Ramos (cell line): ENCODE measurements around the gene NEDD8.

Source experiments
- in situ Hi-C: fragments of 300-500 bp; cut with MboI; formaldehyde crosslinking; loops from one replicate; pipeline ENCODE4 v1.14.3; 2022; ENCODE audit warnings: low sequenced_read_pairs; ENCODE audit not compliant: unreplicated experiment

Gene NEDD8

DNA sequence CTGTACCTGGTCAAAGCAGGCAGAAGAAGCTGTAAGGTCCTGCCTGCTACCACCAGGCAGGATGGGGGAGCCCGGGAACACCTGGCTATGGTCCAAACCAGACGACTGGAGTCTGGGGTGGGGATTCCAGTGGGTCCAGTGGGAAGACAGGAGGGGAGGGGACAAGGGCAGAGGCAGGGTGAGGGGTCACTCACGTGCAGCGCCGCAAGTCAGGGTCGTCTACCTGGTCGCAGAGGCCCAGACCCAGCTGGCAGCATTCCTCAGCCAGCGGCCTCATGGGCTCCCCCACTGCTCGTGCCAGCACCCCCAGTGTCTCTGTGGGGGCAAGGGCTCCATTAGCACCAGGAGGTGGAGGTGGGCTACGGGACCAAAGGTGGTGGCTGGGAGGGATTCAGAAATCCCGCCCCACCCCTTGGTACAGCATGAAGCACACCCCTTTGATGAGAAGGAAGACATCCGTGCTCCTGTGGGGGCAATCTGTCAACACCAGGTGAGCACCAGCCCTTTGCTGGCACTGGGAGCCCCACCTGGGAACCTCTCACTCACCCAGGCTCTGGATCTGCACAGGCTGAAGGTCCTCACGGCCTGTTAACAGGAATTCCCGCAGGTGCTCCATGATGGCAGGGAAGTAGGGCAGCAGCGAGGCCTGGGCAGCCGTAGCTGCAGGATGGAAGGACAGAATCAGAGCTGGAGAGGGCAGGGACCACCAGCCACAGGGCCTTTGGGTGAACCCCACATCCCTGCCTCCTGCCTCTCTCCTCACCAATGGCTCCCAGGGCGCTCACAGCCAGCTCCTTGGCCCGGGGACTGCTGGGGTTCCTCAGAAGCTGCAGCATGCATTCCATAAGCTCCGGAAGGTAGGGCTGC lies 47.8 kb downstream of the NEDD8 start:
- in situ Hi-C loops = no loop called here

DNA sequence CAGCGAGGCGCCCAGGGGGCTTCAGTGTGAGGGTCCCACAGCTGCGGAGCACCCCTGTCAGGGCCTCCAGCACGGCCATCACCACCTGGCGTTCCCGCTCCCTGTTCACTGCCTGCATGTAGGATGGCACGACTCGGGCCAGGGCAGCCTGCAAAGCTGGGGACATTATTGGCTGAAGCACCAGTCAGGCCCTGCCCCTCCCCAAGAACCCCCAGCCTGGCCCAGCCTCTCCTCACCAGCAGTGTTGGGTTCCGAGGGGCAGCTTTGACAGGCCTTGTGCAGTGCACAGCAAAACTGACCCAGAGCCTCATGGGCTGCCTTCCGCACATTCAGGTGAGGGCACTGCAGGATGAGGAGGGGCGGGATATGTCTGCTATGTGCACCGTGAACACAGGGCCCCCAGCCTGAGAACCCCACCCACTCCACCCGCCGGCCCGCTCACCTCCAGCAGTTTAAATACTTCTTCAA lies 49.1 kb downstream of the NEDD8 start:
- in situ Hi-C loops = no loop called here

DNA sequence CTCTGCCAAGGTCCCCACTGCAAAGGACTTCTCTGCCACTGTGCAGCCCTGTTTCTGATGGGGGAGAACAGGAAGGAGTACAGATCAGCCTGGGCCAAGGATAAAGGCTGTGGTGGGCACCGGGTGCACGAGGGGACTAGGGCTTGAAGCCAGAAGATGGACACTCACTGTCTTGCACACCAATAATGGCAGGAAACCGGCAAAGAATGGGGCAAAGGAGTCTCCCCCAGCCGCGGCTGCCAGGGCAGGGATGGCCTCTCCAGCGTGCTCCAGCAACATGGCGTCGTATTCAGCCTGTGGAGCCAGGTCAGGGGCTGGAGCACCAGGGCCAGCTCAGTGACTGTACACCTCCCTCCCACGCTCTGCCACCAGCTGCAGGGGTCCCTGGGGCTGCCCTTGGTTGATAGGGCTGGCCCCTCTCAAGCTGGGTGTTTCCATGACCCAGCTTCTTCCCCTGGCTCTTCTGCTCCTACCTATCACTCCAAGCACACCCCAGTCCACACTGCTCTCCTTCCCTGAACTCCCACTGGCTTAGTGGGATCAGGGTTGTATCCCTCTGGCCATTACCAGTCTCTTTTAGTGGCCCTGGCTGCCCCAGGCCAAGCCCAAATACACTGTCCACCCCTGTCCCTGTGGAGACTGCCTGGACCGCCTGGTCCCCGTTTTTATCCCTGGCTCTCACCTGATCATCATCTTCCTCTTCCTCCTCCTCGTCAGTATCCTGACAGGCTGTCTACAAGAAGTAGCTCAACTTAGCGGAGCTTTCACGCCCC lies 49.9 kb downstream of the NEDD8 start:
- in situ Hi-C loops = no loop called here

DNA sequence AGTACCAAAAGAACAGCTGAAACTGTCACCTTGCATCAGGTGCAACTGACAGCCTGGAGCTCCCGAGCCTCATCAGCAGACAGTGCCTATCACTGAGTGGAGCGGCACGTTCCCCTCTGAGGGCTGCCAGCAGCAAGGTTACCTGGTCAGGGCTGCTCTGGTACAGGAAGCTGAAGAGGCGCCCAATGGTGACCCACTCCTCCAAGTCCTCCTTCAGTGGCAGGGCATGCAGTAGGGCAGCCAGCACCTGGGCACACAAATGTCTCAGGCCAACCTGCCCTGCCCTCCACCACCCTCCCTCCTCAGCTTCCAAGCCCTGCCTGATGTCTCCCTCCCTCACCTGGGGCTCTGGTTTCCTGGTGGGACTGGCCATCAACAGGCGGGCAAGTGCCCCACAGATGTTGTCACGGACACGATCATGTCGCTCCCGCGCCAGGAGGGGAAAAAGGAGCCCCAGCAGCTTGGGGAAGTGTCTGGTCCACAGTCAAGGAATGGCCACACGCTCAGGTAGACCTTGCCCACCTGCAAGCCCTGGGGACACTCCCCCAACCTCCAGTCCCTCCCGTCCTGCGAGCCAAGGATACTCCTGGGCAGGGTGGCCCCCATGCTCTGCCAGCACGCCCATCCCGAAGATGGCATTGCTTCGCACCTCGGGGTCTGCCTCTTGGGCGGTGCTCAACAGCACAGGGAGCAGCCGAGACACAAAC lies 50.6 kb downstream of the NEDD8 start:
- in situ Hi-C loops = no loop called here

DNA sequence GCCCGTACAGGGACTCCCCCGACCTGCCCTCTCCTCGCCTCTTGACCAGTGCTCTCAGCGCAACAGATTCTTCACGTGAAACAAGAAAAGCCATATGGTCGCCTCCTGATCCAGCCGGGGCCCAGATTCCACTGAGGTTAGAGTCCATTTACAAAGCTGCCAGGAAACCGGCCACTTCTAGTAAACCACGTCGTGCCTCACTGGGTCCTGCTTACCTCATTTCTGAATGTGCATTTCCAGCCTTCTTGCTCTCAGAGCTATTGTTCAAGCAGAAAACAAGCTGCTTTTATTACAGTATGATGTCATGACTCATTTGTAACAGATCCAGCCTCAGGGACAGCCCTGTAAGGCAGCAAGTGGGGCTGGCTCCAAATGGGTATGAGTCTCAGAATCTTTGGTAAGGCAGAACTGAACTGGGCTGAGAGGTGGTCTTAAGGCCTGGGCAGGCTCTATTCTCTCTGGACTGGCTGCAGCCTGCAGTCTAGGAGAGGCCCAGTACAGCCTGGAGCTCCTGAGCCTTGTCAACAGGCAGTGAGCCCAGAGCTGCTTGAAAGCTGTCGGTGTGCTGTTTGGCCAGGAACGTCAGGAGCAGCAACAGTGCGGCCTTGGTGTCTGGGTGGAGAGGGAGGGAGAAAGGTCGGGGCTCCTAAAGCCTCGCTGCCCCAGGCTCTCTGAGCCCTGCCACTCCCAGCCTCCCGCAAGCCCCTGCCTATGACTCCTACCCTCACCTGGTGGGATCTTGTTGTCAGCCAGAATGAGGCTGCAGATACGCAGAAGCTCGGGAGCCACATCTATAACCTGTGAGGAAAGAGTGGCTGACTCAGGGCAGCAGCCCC lies 52.0 kb downstream of the NEDD8 start:
- in situ Hi-C loops = no loop called here

DNA sequence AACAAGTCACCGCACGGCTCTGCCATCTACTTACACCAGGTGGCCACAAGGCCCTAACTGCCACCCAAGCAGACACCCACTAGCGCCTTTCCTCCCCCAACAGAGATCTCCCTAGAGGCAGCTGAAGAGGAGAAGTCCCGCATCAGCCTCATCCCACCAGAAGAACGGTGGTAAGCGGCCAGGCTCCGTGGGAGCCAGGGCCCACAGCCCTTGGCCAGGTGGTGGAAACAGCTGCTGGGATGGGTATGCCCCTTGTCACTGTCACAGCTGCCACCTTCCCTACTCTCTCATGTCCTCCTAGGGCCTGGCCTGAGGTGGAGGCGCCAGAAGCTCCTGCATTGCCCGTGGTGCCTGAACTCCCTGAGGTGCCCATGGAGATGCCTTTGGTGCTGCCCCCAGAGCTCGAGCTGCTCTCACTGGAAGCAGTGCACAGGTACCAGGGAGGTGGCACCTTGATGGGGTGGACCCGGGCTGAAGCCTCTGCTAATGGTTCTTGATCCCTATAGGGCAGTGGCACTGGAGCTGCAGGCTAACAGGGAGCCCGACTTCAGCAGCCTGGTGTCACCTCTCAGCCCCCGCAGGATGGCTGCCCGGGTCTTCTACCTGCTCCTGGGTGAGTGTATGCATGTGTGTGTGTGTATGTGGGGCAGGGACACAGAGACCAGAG lies 52.7 kb downstream of the NEDD8 start:
- in situ Hi-C loops = no loop called here

DNA sequence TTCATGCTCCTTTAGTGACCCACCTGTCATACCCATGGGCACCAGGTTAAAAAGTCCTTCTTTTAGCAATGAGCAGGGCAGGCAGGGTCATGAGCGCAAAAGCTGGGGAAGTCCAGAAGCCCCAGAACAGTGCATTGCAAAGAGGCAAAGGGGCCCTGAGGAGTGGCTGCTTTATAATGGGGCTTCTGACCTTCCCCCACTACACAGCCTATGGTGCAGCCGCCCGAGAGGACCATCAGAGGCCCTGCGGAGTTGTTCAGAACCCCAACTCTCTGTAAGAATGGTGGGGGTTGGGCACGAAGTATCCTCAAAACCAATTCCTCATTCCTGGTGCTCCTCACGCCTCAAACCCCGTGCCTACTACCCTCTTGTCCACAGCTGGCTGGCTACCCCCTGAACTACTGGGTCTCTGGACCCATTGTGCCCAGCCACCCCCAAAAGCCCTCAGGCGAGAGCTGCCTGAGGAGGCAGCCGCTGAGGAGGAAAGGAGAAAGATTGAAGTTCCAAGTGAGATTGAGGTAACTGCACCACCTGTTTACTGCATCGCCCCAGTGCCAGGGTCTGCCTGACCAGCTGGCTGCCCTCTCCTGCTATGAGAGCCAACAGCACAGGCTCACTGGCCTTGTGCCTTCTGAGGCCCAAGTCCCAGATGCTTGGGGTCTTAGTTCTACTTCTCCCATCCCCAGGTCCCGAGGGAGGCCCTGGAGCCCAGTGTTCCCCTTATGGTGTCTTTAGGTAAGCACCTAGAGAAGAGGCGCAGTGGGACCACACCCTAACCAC lies 53.6 kb downstream of the NEDD8 start:
- in situ Hi-C loops = no loop called here

DNA sequence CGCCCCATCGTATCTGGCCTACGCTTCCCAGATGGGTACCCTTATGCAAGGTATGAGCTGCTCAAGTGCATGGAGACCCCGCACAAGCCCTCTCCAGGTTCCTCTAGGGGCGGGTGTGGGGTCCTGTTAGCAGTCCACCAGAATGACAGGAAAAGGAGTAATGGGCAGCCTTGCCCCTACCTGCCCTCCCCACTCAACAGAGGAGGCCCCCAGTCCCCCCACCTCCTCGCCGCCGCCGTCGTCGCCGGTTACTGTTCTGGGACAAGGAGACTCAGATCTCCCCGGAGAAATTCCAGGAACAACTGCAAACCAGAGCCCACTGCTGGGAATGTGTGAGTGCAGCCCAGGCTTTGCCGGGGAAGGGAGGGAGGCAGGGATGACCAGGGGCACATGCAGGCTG lies 54.3 kb downstream of the NEDD8 start:
- in situ Hi-C loops = no loop called here

DNA sequence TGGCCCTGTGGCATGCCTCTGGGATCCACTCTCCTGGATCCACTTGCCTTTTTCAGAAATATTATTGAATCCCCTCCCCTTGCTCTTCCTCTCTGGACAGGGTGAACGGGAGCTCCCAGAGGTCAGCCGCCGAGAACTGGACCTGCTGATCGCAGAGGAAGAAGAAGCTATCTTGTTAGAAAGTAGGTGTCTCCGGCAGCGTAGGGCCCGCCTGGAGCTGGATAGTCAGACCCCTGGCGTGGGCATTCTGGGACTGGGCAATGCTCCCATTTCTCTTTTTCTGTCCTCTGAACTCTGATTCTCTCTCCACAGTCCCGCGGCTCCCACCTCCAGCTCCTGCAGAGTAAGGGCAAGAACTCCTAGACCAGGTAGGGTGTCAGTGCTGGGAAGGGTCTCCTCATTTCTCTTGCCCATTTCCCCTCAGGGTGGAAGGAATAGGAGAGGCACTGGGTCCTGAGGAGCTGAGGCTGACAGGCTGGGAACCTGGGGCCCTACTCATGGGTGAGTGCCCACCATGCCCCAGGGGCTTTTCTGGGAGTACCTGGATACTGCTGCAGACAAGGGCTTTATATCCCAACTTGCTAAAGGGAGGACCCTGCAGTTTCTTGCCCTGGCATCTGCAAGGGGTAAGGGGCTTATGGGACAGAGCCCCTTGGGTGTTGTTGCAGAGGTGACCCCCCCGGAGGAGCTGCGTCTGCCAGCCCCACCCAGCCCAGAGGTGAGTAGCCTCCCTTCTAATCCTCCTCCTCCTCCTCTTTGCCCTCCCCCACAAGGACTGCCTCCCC lies 54.9 kb downstream of the NEDD8 start:
- in situ Hi-C loops = no loop called here

DNA sequence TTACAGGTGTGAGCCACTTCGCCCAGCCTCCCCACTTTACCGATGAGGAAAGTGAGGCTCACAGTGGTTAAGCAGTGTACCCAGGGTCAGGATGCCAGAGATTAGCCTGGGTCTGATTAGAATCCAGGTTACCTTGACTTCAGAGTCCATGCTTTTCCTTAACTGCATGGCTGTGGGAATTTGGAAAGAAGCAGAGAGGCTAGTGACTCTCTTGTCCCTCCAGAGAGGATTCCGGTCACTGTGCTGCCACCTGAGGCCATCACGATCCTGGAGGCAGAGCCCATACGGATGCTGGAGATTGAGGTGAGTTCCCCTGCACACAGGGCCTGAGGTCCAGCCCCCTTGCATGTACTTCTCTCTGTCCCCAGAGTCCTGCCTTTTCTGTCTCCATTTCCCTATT lies 55.6 kb downstream of the NEDD8 start:
- in situ Hi-C loops = no loop called here

DNA sequence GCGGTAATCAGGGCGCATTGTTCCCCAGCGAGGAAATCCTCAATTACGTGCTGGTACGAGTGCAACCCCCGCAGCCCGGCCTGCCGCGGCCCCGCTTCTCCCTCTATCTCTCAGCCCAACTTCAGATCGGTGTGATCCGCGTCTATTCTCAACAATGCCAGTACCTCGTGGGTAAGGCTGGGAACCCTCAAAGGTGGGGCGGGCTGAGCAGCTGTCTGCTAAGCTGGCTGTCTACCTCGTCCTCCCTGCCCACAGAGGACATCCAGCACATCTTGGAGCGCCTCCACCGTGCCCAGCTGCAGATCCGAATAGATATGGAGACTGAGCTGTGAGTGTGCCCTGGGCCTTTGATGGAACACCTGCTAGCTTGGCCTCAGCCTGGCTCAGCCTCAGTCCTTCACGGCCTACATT lies 59.3 kb downstream of the NEDD8 start:
- in situ Hi-C loops = loop anchor here (25.0 kb wide), 1 partner anchor 861 kb away; the partner anchor contains the start of genes BCL2L2, PABPN1 and PPP1R3E

DNA sequence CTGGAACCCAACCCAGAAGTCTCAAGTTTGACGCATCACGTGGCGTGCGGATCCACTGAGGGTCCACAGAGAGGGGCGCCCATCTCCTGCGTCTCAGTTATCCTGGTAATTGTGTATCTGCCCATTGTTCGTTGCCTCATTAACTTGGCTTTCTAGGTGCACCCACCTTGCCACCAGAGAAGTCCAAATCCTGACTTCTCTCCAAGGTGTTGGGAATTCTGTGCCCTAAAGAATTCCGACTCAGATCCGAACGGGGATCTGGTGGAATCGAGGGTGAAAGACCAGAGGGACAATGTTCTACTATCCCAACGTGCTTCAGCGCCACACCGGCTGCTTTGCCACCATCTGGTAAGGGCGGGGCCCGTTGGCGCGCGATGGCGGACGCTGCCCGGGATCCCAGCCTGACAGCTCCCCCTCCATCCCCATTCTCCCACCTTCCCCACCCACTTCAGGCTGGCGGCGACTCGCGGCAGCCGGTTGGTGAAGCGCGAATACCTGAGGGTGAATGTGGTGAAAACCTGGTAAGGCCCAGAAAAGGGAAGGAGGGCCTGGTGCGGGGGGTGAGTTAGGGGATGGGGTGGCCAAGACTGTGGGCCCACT lies 59.8 kb downstream of the NEDD8 start:
- in situ Hi-C loops = loop anchor here (25.0 kb wide), 1 partner anchor 860 kb away; the partner anchor contains the start of genes BCL2L2, PABPN1 and PPP1R3E

DNA sequence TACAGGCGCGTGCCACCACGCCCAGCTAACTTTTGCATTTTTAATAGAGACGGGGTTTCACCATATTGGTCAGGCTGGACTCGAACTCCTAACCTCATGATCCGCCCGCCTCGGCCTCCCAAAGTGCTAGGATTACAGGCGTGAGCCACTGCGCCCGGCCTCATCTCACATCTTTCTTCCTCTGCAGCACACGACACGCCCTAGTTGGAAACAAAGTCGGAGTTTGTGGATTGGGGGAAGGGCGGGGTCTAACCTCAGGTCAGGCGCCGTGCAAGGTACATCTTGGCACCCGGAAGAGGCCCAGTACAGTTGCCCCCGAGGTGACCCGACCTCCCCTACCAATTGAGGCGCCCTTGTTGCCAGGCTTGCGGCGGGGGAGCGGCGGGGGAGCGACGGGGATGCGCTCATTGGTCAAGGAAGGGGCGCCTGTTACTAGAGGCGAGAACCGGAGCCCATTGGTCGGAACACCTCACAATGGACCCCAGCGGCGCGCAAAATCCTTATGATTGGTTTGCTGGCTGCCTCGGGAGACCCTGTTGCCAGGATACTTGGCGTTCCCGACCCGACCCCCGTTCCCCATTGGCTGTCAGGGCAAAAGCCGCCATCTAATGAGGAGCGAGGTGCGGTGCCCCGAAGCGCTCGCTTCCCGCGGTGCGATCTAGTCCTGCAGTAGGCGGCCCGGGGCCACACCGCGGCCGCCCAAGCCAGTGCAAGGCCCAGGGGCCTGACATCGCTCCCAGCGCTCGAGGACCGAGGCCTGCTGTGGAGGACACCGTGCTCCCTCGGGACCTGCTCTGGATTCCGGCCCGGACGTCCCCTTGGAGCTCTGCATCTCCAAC lies 60.5 kb downstream of the NEDD8 start, which contains the start of gene REC8:
Gene REC8 (plus strand): TSS at position 659 of the 839 bp plus-strand sequence. CDS start 473 bp downstream, outside the sequence.
- in situ Hi-C loops = loop anchor here (25.0 kb wide), 1 partner anchor 859 kb away; the partner anchor contains the start of genes BCL2L2, PABPN1 and PPP1R3E

DNA sequence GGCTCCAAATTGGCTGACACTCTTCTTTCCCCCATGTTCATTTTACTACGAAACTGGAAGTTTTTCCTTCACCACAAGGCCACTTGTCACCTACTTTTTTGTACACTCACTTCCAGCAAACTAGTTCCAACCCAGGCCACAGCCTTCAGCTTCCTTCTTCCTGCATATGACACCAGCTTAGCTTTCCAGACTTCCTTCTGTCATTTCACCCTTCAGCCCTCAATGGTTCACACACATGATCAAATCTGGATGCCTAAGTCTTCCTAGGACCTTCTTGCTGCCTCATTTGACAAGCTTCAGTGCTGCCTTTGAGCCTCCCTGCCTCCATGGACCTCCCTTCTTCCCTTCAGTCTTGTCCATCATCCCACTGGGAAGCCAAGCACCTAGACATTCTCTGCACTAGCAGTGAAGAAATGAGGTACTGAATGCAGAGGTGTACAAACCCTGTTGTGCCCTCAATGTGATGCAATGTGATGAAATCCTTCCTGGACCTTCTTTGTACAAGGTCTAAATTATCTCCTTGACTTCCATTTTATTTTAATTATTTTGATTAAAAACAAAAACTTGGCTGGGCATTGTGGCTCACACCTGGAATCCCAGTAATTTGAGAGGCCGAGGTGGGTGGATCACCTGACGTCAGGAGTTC lies 64.6 kb downstream of the NEDD8 start:
- in situ Hi-C loops = loop anchor here (25.0 kb wide), 1 partner anchor 855 kb away; the partner anchor contains the start of genes BCL2L2, PABPN1 and PPP1R3E
